Parathyroid adenoma (tissue), 2 donors: Measurements from ENCODE around the gene TLR5.

ENCODE experiments used
- H2AFZ ChIP-seq: fragments of 300-600 bp; sonication (generic); one replicate; pipeline ENCODE4 v1.7.0; 2017; ENCODE audit warnings: antibody characterized with exemption, mild to moderate bottlenecking
- H3K27ac ChIP-seq: fragments of 300-600 bp; sonication (generic); one replicate; pipeline ENCODE4 v1.7.0; 2017
- H3K27me3 ChIP-seq: fragments of 300-600 bp; sonication (generic); one replicate; pipeline ENCODE4 v1.7.0; 2017; ENCODE audit warnings: low read length; ENCODE audit not compliant: control insufficient read depth, insufficient read depth
- H3K36me3 ChIP-seq: fragments of 300-600 bp; sonication (generic); one replicate; pipeline ENCODE4 v1.7.0; 2017; ENCODE audit warnings: low read length; ENCODE audit not compliant: control insufficient read depth, insufficient read depth
- H3K4me1 ChIP-seq: fragments of 300-600 bp; sonication (generic); one replicate; pipeline ENCODE4 v1.7.0; 2017; ENCODE audit warnings: control low read depth
- H3K4me2 ChIP-seq: fragments of 300-600 bp; sonication (generic); one replicate; pipeline ENCODE4 v1.7.0; 2017; ENCODE audit warnings: low read length
- H3K4me3 ChIP-seq: fragments of 300-600 bp; sonication (generic); one replicate; pipeline ENCODE4 v1.7.0; 2017; ENCODE audit warnings: low read depth, low read length
- H3K79me2 ChIP-seq: fragments of 300-600 bp; sonication (generic); one replicate; pipeline ENCODE4 v1.7.0; 2017; ENCODE audit warnings: control low read depth
- H3K9ac ChIP-seq: fragments of 300-600 bp; sonication (generic); one replicate; pipeline ENCODE4 v1.7.0; 2017; ENCODE audit warnings: mild to moderate bottlenecking
- H3K9me3 ChIP-seq: fragments of 300-600 bp; sonication (generic); one replicate; pipeline ENCODE4 v1.7.0; 2017; ENCODE audit warnings: low read length; ENCODE audit not compliant: control insufficient read depth
- TF ChIP-seq, protein P1 (sequence below): fragments of 300-600 bp; sonication (generic); IDR thresholded peaks from one replicate; pipeline ENCODE4 v1.7.0; 2017; ENCODE audit warnings: antibody characterized with exemption, mild to moderate bottlenecking
- donor health status: primary hyperparathyroidism.

The TLR5 gene

DNA sequence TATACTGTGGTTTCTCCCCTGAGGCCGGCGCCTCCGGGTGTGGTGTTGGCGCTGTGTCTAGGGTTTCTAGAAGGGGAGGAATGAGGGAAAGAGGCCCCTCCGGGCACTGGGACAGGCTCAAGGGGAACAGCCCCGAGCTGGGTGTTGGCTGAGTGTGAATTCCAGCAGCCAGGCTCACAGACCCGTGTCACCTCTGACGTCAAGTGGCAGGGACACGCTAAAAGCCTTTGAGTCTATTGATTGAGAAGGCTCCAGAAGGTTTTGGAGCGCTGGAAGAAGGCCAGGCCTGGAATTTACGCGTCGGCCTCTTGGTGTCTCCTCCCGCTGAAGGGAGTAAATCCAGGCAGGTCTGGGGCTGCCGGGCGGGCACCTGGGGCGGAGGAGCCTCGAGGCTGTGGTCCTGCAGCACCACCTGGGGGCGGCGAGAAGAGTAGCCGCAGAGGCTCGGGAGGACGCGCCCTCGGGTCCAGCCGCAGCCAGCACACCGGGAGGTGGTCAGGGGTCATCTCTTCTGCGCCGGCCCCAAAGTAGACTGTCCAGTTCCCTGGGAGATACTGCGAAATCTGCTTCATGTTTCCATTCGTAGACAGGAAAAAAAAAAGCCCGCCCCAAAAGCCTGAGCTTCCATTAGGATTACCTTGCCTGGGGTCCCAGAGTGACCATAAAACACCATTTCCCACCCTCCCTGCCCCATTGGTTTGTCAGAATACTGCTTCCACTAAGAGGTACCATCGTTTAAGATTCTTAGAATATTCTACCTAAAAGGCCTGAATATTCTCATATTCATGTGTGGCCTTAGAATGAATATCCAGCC lies 61.7 kb downstream of the TLR5 start:
- Histone ChIP-seq H3K4me1 (no peaks in the 10 kb centered on the region), H3K4me2 (peak overlapping the region; percentile 62), H3K79me2 (no peaks in the 10 kb centered on the region), H3K4me3 (peak overlapping the region; percentile 38), H3K27me3 (no peaks in the 10 kb centered on the region), H2AFZ (peak overlapping the region; percentile 78), H3K27ac (peak overlapping the region; percentile 56), H3K9me3 (no peaks in the 10 kb centered on the region), H3K36me3 (no peaks in the 10 kb centered on the region), H3K9ac (no peak overlapping the region)
- TF ChIP-seq, protein P1, sequence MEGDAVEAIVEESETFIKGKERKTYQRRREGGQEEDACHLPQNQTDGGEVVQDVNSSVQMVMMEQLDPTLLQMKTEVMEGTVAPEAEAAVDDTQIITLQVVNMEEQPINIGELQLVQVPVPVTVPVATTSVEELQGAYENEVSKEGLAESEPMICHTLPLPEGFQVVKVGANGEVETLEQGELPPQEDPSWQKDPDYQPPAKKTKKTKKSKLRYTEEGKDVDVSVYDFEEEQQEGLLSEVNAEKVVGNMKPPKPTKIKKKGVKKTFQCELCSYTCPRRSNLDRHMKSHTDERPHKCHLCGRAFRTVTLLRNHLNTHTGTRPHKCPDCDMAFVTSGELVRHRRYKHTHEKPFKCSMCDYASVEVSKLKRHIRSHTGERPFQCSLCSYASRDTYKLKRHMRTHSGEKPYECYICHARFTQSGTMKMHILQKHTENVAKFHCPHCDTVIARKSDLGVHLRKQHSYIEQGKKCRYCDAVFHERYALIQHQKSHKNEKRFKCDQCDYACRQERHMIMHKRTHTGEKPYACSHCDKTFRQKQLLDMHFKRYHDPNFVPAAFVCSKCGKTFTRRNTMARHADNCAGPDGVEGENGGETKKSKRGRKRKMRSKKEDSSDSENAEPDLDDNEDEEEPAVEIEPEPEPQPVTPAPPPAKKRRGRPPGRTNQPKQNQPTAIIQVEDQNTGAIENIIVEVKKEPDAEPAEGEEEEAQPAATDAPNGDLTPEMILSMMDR, result peak; percentile 81

DNA sequence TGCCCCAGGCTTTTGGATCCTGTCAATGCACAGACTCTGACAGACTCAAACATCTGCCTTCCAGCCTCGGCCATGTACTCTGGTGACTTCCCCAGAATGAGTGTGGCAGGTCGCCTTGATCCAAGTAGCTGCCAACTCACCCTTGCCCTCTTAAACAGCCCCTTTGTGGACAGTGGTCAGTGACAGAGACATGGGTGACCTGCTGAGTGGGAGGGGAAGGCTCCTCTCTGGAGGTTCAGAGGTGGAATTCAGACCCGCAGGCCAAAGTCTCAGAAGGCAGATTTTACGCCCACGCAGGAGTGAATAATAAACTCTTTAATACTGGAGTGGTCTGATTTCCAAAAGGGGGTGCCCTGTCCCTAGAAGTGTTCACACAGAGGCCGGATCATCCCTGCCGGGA lies 63.5 kb downstream of the TLR5 start:
- Histone ChIP-seq H3K27ac (no peak overlapping the region), H3K9me3 (no peaks in the 10 kb centered on the region), H3K4me2 (no peak overlapping the region), H3K36me3 (no peaks in the 10 kb centered on the region), H2AFZ (no peak overlapping the region), H3K9ac (no peak overlapping the region), H3K4me1 (no peaks in the 10 kb centered on the region), H3K79me2 (no peaks in the 10 kb centered on the region), H3K27me3 (no peaks in the 10 kb centered on the region), H3K4me3 (no peak overlapping the region)
- TF ChIP-seq, protein P1, result no peak

DNA sequence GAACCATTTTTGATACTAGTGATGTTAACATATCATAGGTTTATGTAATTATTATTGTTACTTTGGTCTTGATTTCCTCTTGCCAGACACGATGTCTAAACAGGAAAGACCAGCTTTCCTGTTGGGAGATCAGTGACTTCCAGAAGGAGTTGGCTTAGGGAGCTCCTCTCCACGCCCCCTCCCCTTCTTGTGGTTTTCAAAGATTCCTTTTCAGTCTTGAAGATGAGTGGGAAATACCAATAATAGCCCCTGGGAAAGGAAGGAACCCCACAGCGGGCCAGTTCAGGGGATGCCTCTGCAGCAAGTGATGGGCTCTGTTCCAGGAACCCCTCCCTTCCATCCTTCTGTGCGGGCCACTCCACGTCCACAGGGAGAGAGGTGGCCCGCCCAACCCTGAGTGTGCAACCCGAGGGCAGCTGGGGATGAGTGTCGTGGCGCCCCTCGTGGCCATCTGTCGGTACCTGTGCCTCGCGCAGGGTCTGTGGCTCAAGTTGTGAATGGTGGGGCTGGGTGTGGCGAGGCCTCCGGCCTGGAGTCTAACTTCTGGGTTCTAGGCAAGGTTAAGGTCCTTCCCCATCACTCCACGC lies 65.7 kb downstream of the TLR5 start:
- H3K4me2 ChIP-seq, result no peak overlapping the region
- TF ChIP-seq, protein P1, result peak; percentile 8
- H3K36me3 ChIP-seq, result no peaks in the 10 kb centered on the region
- H3K9me3 ChIP-seq, result no peaks in the 10 kb centered on the region
- H2AFZ ChIP-seq, result no peak overlapping the region
- no peak overlapping the region for H3K4me3 ChIP-seq
- H3K9ac ChIP-seq, result no peak overlapping the region
- no peaks in the 10 kb centered on the region for H3K27me3 ChIP-seq
- no peaks in the 10 kb centered on the region for H3K4me1 ChIP-seq
- no peaks in the 10 kb centered on the region for H3K79me2 ChIP-seq
- H3K27ac ChIP-seq, result peak overlapping the region; percentile 24

DNA sequence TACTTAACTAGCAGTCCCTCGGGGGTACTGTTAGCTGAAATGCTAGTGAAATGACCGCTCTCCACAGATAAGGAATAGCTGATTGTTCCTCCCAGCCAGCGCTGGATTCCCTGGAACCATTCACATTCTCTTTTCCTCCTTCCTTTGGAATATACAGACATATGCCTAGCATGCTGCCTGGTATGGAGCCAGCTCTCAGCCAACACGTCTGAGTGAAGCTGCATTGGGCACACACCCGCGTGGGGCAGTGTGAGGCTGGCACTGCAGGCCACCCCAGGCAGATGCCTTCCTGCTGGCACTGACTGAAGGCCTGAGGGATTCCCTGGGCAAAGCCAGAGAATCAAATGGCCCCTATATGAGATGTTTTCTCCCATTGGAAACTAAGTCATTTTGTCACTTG lies 66.7 kb downstream of the TLR5 start:
- H3K4me1 ChIP-seq, result no peaks in the 10 kb centered on the region
- H3K4me3 ChIP-seq, result no peak overlapping the region
- H3K27ac ChIP-seq, result no peak overlapping the region
- no peaks in the 10 kb centered on the region for H3K27me3 ChIP-seq
- TF ChIP-seq, protein P1, result no peak
- H3K4me2 ChIP-seq, result no peak overlapping the region
- no peaks in the 10 kb centered on the region for H3K36me3 ChIP-seq
- H3K79me2 ChIP-seq, result no peaks in the 10 kb centered on the region
- H2AFZ ChIP-seq, result no peak overlapping the region
- H3K9ac ChIP-seq, result no peak overlapping the region
- H3K9me3 ChIP-seq, result no peaks in the 10 kb centered on the region

DNA sequence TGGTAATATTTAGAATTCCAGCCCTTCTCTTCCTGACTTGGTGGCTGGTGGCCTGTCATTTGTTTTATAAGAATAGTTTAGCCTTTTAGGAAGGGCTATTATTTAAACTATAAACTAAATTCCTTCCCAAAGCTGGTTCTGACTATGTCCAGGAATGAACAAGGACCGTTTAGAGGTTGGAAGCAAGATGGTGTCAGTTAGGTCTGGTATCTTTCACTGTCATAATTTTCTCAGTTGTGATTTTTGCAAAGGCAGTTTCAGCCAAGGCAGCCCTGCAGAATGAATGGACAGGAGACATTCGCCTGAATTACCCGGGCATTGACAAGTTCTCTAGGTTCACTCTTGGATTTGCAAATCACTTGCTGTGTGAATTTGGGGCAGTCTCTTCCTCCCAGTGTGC lies 67.2 kb downstream of the TLR5 start:
- H3K36me3 ChIP-seq, result no peaks in the 10 kb centered on the region
- no peaks in the 10 kb centered on the region for H3K9me3 ChIP-seq
- H3K27ac ChIP-seq, result no peak overlapping the region
- H3K79me2 ChIP-seq, result no peaks in the 10 kb centered on the region
- H3K4me3 ChIP-seq, result no peak overlapping the region
- no peaks in the 10 kb centered on the region for H3K27me3 ChIP-seq
- TF ChIP-seq, protein P1, result no peak
- no peak overlapping the region for H3K4me2 ChIP-seq
- no peaks in the 10 kb centered on the region for H3K4me1 ChIP-seq
- H3K9ac ChIP-seq, result no peak overlapping the region
- H2AFZ ChIP-seq, result no peak overlapping the region
